GM10847 (cell line): ENCODE data around the gene ZSWIM6.

ENCODE experiments used
- POLR2A ChIP-seq: IDR thresholded peaks from 2 replicates; pipeline ENCODE4 v1.6.1; 2011; ENCODE audit not compliant: insufficient read length; ENCODE audit errors: extremely low read depth

The ZSWIM6 gene

GRCh38 chr5:61420016-61420415 lies 88.0 kb downstream of the ZSWIM6 start:
- no peak for TF ChIP-seq POLR2A

GRCh38 chr5:61423487-61424145 lies 91.6 kb downstream of the ZSWIM6 start:
- no peak for TF ChIP-seq POLR2A

- no peak for TF ChIP-seq POLR2A
These were observed 93.9 kb downstream of the ZSWIM6 start for GRCh38 chr5:61425918-61426317.

DNA sequence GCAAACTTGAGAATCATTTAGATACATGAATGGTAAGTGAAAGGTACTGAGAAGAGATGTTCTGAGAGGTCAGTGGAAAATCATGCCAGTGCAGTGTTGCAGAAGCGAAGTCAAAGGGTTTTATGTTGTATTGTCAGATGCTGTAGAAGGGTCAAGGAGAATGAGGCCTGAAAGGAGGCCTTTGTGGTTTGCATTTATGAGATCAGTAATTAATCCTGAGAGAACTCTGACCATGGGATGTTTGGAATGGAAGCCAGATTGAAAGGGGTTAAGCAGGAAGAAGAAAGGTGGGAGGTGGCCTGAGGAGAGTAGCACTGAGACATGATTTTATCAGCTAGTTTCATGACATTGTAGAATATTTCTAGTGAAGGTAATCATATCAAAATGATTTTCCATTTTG lies 97.8 kb downstream of the ZSWIM6 start:
- TF ChIP-seq POLR2A, result no peak

DNA sequence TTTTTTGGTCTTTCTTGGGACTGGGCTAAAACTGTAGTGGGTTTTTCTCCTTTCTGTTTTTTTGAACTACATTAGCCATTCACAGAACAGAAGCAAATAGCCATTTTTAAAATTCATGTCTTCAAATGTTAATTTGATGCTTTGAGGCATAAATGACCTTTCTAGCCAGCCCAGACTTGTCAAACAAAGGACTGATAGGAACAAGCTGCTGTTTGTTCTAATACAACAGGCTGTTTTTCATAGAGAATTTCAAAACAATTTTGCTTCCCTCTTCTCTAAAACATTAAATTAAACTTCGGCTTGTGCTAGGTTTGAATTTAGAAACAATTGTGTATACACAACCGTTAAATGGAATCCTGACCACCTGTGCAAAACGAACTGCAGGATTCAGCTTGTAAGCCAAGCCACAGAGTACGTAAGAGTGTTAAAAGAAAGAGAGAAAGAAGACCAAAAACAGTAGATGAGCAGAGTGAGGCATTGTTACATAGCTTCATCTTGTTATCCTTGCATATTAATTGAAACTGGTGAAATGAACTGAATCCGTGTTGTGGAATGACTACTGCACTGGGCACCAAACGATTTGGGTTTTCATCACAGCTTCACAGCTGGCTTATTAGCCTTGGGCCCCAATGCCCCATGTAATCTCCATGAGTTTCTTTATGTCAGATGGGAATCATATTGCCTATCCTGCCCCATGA lies 100.0 kb downstream of the ZSWIM6 start:
- TF ChIP-seq POLR2A, result no peak

DNA sequence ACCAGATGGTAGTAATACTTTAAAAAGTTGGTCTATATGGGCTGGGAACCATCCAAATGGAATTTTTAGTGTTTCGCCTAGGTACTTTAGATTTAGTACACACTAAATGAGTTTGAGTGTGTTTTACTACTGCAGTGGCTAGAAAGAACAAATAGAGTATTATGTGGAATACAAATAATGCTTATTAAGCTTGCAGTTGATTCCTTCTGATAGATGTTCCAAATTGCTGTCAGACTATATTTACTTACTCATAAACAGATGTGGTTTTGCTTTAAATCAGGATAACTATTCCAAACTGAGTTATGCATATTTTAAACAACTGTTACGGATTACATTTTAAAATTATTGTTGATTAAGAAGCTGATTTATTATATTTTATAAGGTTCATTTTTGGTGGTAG lies 103.3 kb downstream of the ZSWIM6 start:
- TF ChIP-seq POLR2A, result no peak

GRCh38 chr5:61438298-61438970 lies 106.4 kb downstream of the ZSWIM6 start:
- TF ChIP-seq POLR2A, result no peak

DNA sequence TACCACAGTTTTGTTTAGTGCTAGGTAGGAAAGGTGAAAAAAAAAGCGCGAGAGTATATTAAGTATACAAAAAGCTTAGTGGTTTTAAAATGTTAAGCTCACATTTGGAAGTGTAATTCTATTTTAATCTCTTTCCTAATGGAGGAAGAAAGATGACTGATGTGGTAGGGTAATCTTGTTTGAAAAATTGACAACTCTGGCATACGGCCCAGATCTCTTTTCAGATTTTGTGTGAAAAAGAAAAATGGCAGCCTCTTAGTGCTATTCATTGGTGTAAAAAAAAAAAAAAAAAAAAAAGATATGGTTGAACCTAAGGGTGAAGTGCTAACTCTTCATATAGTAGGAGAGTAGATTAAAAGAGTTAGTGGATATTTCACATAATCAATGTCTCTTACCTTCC lies 108.0 kb downstream of the ZSWIM6 start:
- TF ChIP-seq POLR2A, result no peak

- no peak for TF ChIP-seq POLR2A
These were observed 108.5 kb downstream of the ZSWIM6 start for GRCh38 chr5:61440596-61440995.

DNA sequence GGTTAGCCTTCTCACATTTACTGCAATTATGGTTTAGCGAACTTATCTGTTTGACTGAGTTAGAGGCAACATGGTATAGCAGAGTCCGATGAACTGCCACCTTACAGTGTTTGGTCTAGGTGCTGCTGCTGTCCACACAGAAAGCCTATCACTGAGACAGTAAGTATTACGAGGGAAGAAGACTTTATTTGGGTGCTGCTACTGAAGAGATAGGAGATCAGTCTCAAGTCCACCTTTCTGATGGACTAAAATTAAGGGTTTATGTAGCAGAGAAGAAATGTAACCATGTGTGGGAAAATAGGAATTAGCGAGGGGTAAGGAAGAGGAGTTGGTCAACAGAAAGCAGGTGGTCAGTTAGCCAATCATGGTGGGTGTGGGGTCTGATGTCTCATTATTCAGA lies 109.7 kb downstream of the ZSWIM6 start:
- no peak for TF ChIP-seq POLR2A

- TF ChIP-seq POLR2A, result no peak
These were observed 115.9 kb downstream of the ZSWIM6 start for GRCh38 chr5:61447780-61448495.

GRCh38 chr5:61449804-61450492 lies 117.9 kb downstream of the ZSWIM6 start:
- no peak for TF ChIP-seq POLR2A

DNA sequence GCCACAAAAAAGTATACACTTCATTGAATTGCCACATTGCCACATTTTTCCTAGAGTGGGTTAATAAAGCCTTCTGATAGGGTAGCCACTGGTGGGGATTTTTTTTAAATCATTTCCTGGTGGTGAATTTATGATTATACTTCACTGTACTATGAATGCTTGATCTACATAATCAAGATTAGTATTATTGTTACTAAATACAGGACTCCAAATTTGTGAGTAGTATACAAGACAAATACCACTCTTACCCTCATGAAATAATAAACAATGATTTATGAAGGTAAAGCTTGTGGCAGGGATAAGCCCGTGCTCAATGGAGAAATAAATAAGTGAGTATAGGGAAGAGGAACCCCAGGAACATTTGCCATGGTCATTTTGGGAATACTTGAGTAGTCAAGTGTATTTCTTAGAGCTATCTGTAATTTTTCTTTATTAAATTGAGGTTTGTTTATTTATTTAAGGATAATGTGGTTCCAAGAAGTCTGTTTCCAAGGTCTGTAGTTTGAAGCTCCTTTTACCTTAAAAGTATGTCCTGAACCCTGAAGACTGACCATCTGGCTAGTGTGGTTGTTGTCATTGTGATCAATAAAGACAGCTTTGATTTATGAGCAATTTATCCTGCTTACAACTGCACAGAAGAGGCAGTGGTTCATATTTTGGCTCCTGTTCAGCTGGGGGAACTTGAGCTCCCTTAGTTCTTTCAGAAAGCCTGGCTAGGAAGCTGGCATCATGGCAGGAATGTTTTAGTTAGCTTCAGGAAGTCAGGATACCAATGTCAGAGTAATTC lies 118.6 kb downstream of the ZSWIM6 start:
- no peak for TF ChIP-seq POLR2A
